SK-N-SH treated with all-trans-retinoic acid at 6 μM for 48 hours (cell line): Measurements from ENCODE around the gene ADPGK.

Source experiments
- ARNTL ChIP-seq: fragments of 450-650 bp; formaldehyde crosslinking; IDR thresholded peaks from 2 replicates; pipeline ENCODE4 v1.5.0; 2020; ENCODE audit warnings: low read depth, mild to moderate bottlenecking, moderate library complexity, borderline replicate concordance
- CSDC2 ChIP-seq: fragments of 250-450 bp; sonication (Bioruptor Pico); IDR thresholded peaks from 2 replicates; pipeline ENCODE4 v1.5.0; 2020; ENCODE audit warnings: mild to moderate bottlenecking, moderate library complexity
- GLIS3 ChIP-seq: fragments of 250-450 bp; sonication (Bioruptor Pico); IDR thresholded peaks from 2 replicates; pipeline ENCODE4 v1.5.0; 2020; ENCODE audit warnings: mild to moderate bottlenecking, moderate library complexity
- RARB ChIP-seq: fragments of 250-450 bp; sonication (Bioruptor Pico); IDR thresholded peaks from 2 replicates; pipeline ENCODE4 v1.8.0; 2021; ENCODE audit warnings: mild to moderate bottlenecking, moderate library complexity
- TCF4 ChIP-seq: fragments of 250-450 bp; sonication (Bioruptor Pico); IDR thresholded peaks from 2 replicates; pipeline ENCODE4 v1.8.0; 2021; ENCODE audit warnings: mild to moderate bottlenecking, moderate library complexity, borderline replicate concordance
- TF ChIP-seq, protein P1 (sequence below): fragments of 250-450 bp; sonication (Bioruptor Pico); IDR thresholded peaks from 2 replicates; pipeline ENCODE4 v1.5.0; 2020; ENCODE audit warnings: mild to moderate bottlenecking, moderate library complexity
- TF ChIP-seq, protein P2 (sequence below): fragments of 250-450 bp; sonication (Bioruptor Pico); IDR thresholded peaks from 2 replicates; pipeline ENCODE4 v1.8.0; 2021; ENCODE audit warnings: low read depth, mild to moderate bottlenecking, moderate library complexity, borderline replicate concordance
- TF ChIP-seq, protein P3 (sequence below): fragments of 250-450 bp; sonication (Bioruptor Pico); IDR thresholded peaks from 2 replicates; pipeline ENCODE4 v1.8.0; 2020; ENCODE audit warnings: mild to moderate bottlenecking, moderate library complexity, borderline replicate concordance
- TF ChIP-seq, protein P4 (sequence below): fragments of 250-450 bp; sonication (Bioruptor Pico); IDR thresholded peaks from 2 replicates; pipeline ENCODE4 v1.5.1; 2020; ENCODE audit warnings: low read depth, mild to moderate bottlenecking, moderate library complexity

DNA sequence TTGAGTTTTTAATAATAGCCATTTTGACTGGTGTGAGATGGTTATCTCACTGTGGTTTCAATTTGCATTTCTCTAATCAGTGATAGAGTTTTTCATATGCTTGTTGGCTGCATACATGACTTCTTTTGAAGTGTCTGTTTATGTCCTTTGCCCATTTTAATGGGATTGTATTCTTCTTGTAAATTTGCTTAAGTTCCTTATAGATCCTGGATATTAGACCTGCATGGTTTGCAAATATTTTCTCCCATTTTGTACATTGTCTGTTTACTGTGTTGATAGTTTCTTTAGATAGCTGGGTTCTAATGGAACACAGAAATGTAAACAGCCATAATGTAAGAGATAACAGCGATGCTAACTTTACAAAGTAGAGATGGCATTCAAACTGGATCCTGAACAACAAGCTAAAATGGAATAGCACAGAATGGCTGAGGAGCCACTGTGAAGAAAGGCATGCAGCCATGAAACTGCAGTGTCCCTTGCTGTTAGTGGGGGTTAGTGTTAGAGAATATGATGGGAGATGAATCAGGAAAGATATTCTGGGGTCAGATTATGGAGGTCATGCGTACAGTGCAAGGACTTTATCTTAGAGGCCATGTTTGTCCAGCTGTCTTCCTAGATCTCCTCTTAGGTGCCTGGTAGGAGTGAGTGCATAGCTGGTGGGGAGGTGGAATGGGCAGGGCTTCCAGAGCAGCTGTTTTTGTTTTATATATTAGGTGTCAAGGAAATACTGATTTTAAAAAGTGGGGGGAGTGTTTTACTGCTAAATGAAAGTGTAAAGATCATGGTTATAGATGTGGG is 49.4 kb downstream of the ADPGK start:
- TF ChIP-seq, protein P1, sequence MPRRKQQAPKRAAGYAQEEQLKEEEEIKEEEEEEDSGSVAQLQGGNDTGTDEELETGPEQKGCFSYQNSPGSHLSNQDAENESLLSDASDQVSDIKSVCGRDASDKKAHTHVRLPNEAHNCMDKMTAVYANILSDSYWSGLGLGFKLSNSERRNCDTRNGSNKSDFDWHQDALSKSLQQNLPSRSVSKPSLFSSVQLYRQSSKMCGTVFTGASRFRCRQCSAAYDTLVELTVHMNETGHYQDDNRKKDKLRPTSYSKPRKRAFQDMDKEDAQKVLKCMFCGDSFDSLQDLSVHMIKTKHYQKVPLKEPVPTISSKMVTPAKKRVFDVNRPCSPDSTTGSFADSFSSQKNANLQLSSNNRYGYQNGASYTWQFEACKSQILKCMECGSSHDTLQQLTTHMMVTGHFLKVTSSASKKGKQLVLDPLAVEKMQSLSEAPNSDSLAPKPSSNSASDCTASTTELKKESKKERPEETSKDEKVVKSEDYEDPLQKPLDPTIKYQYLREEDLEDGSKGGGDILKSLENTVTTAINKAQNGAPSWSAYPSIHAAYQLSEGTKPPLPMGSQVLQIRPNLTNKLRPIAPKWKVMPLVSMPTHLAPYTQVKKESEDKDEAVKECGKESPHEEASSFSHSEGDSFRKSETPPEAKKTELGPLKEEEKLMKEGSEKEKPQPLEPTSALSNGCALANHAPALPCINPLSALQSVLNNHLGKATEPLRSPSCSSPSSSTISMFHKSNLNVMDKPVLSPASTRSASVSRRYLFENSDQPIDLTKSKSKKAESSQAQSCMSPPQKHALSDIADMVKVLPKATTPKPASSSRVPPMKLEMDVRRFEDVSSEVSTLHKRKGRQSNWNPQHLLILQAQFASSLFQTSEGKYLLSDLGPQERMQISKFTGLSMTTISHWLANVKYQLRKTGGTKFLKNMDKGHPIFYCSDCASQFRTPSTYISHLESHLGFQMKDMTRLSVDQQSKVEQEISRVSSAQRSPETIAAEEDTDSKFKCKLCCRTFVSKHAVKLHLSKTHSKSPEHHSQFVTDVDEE (CRISPR knock-in tag) = no peak
- no peak for TF ChIP-seq CSDC2 (CRISPR knock-in tag)
- TF ChIP-seq RARB (CRISPR knock-in tag) = no peak
- TF ChIP-seq, protein P2, sequence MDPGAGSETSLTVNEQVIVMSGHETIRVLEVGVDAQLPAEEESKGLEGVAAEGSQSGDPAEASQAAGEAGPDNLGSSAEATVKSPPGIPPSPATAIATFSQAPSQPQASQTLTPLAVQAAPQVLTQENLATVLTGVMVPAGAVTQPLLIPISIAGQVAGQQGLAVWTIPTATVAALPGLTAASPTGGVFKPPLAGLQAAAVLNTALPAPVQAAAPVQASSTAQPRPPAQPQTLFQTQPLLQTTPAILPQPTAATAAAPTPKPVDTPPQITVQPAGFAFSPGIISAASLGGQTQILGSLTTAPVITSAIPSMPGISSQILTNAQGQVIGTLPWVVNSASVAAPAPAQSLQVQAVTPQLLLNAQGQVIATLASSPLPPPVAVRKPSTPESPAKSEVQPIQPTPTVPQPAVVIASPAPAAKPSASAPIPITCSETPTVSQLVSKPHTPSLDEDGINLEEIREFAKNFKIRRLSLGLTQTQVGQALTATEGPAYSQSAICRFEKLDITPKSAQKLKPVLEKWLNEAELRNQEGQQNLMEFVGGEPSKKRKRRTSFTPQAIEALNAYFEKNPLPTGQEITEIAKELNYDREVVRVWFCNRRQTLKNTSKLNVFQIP = no peak
- TF ChIP-seq ARNTL (CRISPR knock-in tag) = no peak
- TF ChIP-seq GLIS3 (CRISPR knock-in tag) = no peak
- TF ChIP-seq, protein P3, sequence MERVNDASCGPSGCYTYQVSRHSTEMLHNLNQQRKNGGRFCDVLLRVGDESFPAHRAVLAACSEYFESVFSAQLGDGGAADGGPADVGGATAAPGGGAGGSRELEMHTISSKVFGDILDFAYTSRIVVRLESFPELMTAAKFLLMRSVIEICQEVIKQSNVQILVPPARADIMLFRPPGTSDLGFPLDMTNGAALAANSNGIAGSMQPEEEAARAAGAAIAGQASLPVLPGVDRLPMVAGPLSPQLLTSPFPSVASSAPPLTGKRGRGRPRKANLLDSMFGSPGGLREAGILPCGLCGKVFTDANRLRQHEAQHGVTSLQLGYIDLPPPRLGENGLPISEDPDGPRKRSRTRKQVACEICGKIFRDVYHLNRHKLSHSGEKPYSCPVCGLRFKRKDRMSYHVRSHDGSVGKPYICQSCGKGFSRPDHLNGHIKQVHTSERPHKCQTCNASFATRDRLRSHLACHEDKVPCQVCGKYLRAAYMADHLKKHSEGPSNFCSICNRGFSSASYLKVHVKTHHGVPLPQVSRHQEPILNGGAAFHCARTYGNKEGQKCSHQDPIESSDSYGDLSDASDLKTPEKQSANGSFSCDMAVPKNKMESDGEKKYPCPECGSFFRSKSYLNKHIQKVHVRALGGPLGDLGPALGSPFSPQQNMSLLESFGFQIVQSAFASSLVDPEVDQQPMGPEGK (CRISPR knock-in tag) = no peak
- TF ChIP-seq TCF4 = no peak
- TF ChIP-seq, protein P4, sequence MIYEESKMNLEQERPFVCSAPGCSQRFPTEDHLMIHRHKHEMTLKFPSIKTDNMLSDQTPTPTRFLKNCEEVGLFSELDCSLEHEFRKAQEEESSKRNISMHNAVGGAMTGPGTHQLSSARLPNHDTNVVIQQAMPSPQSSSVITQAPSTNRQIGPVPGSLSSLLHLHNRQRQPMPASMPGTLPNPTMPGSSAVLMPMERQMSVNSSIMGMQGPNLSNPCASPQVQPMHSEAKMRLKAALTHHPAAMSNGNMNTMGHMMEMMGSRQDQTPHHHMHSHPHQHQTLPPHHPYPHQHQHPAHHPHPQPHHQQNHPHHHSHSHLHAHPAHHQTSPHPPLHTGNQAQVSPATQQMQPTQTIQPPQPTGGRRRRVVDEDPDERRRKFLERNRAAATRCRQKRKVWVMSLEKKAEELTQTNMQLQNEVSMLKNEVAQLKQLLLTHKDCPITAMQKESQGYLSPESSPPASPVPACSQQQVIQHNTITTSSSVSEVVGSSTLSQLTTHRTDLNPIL (CRISPR knock-in tag) = no peak
